ENCODE data around the gene ZRANB1.

GRCh38 chr10:125016611-125017202 lies 74.8 kb downstream of the ZRANB1 start:
- TF ChIP-seq EZH2 (IDR thresholded peaks at IDR 0.05; ENCODE audit: borderline replicate concordance, low read length), result no peak
- no peak for TF ChIP-seq CTCF (conservative IDR thresholded peaks at IDR 0.05 in 1 of 2, IDR thresholded peaks at IDR 0.05 in 1 of 2; ENCODE audit: extremely low read depth in 1 of 2, insufficient read depth in 1 of 2, low read depth in 1 of 2, low read length in 2 of 2)

Measured in mammary epithelial cell (primary cell).